GM18517 (cell line): ENCODE data around the gene NTNG2.
"Not testable (repeated sequence)": the region's sequence is repeated elsewhere in the genome, so short reads cannot be mapped to it uniquely, and the experiment has no call there.

Experiments used
- ATAC-seq: cut with Tn5 transposase; IDR thresholded peaks from one replicate; pipeline ENCODE4 v1.9.1; 2021; ENCODE audit warnings: mild to moderate bottlenecking, moderate library complexity; ENCODE audit not compliant: unreplicated experiment

The NTNG2 gene

GRCh38 chr9:132161743-132162184 lies at the start of gene NTNG2:
NTNG2 (plus strand) TSS chr9:132162058; CDS start chr9:132166832, 4,774 bp downstream.
- no peak for ATAC-seq

GRCh38 chr9:132114102-132114707 lies 47.7 kb upstream of the NTNG2 start:
- ATAC-seq: no peak

- ATAC-seq: no peak
Measured at GRCh38 chr9:132116583-132116982, 45.3 kb upstream of the NTNG2 start.

- no peak for ATAC-seq
Measured at GRCh38 chr9:132117694-132118093, 44.2 kb upstream of the NTNG2 start.

GRCh38 chr9:132121021-132121420 lies 40.8 kb upstream of the NTNG2 start:
- ATAC-seq: no peak

- no peak for ATAC-seq
Measured at GRCh38 chr9:132124800-132125199, 37.1 kb upstream of the NTNG2 start.

GRCh38 chr9:132125361-132125760 lies 36.5 kb upstream of the NTNG2 start:
- ATAC-seq: no peak

GRCh38 chr9:132125944-132126679 lies 35.7 kb upstream of the NTNG2 start:
- no peak for ATAC-seq

GRCh38 chr9:132126680-132127236 lies 35.1 kb upstream of the NTNG2 start:
- no peak for ATAC-seq

GRCh38 chr9:132127888-132128534 lies 33.8 kb upstream of the NTNG2 start:
- no peak for ATAC-seq

GRCh38 chr9:132129535-132129934 lies 32.3 kb upstream of the NTNG2 start:
- no peak for ATAC-seq

- not testable (repeated sequence) for ATAC-seq
Measured at GRCh38 chr9:132134085-132134484, 27.8 kb upstream of the NTNG2 start.

GRCh38 chr9:132135456-132135855 lies 26.4 kb upstream of the NTNG2 start:
- no peak for ATAC-seq

- ATAC-seq: no peak
Measured at GRCh38 chr9:132136151-132136780, 25.6 kb upstream of the NTNG2 start.

GRCh38 chr9:132141344-132141947 lies 20.4 kb upstream of the NTNG2 start:
- ATAC-seq: no peak

- no peak for ATAC-seq
Measured at GRCh38 chr9:132141948-132142594, 19.8 kb upstream of the NTNG2 start.

- no peak for ATAC-seq
Measured at GRCh38 chr9:132142924-132143323, 18.9 kb upstream of the NTNG2 start.

GRCh38 chr9:132143359-132143758 lies 18.5 kb upstream of the NTNG2 start:
- ATAC-seq: no peak

GRCh38 chr9:132144708-132145365 lies 17.0 kb upstream of the NTNG2 start:
- ATAC-seq: no peak

- no peak for ATAC-seq
Measured at GRCh38 chr9:132146039-132146438, 15.8 kb upstream of the NTNG2 start.
